HG03135 (cell line): ENCODE measurements around the gene TMEM130.
"Not testable (repeated sequence)": the region's sequence is repeated elsewhere in the genome, so short reads cannot be mapped to it uniquely, and the experiment has no call there.

ENCODE experiments used
- ATAC-seq: cut with Tn5 transposase; IDR thresholded peaks from one replicate; pipeline ENCODE4 v1.9.1; 2021; ENCODE audit warnings: mild to moderate bottlenecking, moderate library complexity; ENCODE audit not compliant: unreplicated experiment

TMEM130 gene

GRCh38 chr7:98848918-98849317 lies 20.9 kb downstream of the TMEM130 start:
- ATAC-seq = no peak

- not testable (repeated sequence) for ATAC-seq
These were observed 27.3 kb downstream of the TMEM130 start for GRCh38 chr7:98842552-98842951.

GRCh38 chr7:98841179-98841997 lies 28.4 kb downstream of the TMEM130 start:
- ATAC-seq = no peak

GRCh38 chr7:98840722-98841121 lies 29.1 kb downstream of the TMEM130 start:
- ATAC-seq = no peak

- no peak for ATAC-seq
These were observed 29.7 kb downstream of the TMEM130 start for GRCh38 chr7:98840096-98840495.

GRCh38 chr7:98837630-98837972 lies 32.2 kb downstream of the TMEM130 start:
- ATAC-seq = no peak

GRCh38 chr7:98836811-98837629 lies 32.8 kb downstream of the TMEM130 start:
- no peak for ATAC-seq

- ATAC-seq = no peak
These were observed 34.9 kb downstream of the TMEM130 start for GRCh38 chr7:98834949-98835348.

- no peak for ATAC-seq
These were observed 36.8 kb downstream of the TMEM130 start for GRCh38 chr7:98833022-98833421.

GRCh38 chr7:98831641-98832221 lies 38.1 kb downstream of the TMEM130 start:
- no peak for ATAC-seq

GRCh38 chr7:98830972-98831548 lies 38.8 kb downstream of the TMEM130 start:
- ATAC-seq = no peak

- ATAC-seq = no peak
These were observed 41.4 kb downstream of the TMEM130 start for GRCh38 chr7:98828368-98828767.

- no peak for ATAC-seq
These were observed 42.6 kb downstream of the TMEM130 start for GRCh38 chr7:98827258-98827657.

GRCh38 chr7:98826811-98827231 lies 43.0 kb downstream of the TMEM130 start:
- no peak for ATAC-seq

- ATAC-seq = no peak
These were observed 43.4 kb downstream of the TMEM130 start for GRCh38 chr7:98826387-98826786.

GRCh38 chr7:98823226-98823625 lies 46.6 kb downstream of the TMEM130 start:
- ATAC-seq = no peak

- no peak for ATAC-seq
These were observed 48.5 kb downstream of the TMEM130 start for GRCh38 chr7:98821348-98821747.

GRCh38 chr7:98816967-98817710 lies 52.7 kb downstream of the TMEM130 start:
- no peak for ATAC-seq

GRCh38 chr7:98816241-98816640 lies 53.6 kb downstream of the TMEM130 start:
- ATAC-seq = no peak

GRCh38 chr7:98815313-98815712 lies 54.5 kb downstream of the TMEM130 start:
- ATAC-seq = no peak

GRCh38 chr7:98811299-98811698 lies 58.5 kb downstream of the TMEM130 start:
- ATAC-seq = no peak
